Suprapubic skin (tissue), 4 donors: ENCODE results near the gene CFAP20DC.

Experiments
- EP300 ChIP-seq: sonication (generic); formaldehyde crosslinking; IDR thresholded peaks from one replicate; pipeline ENCODE4 v1.6.1; 2017; ENCODE audit warnings: antibody characterized with exemption
- POLR2A ChIP-seq, 2 donors: fragments of 450-650 bp; IDR thresholded peaks; one replicate each; pipeline ENCODE4 v1.6.1; 2017; ENCODE audit warnings: antibody characterized with exemption in 2 of 2, mild to moderate bottlenecking in 2 of 2, moderate library complexity in 2 of 2
- POLR2AphosphoS5 ChIP-seq, 3 donors: sonication (generic); formaldehyde crosslinking; IDR thresholded peaks; one replicate each; pipeline ENCODE4 v1.6.1; 2017; ENCODE audit warnings: antibody characterized with exemption in 3 of 3
- TF ChIP-seq, protein P1 (sequence below), 2 donors: fragments of 200-600 bp in 1 of 2; fragments of 450-650 bp in 1 of 2; sonication (generic) in 1 of 2; IDR thresholded peaks; one replicate each; pipeline ENCODE4 v1.5.1; 2016 to 2019; ENCODE audit warnings: antibody characterized with exemption in 2 of 2, mild to moderate bottlenecking in 1 of 2, moderate library complexity in 1 of 2

DNA sequence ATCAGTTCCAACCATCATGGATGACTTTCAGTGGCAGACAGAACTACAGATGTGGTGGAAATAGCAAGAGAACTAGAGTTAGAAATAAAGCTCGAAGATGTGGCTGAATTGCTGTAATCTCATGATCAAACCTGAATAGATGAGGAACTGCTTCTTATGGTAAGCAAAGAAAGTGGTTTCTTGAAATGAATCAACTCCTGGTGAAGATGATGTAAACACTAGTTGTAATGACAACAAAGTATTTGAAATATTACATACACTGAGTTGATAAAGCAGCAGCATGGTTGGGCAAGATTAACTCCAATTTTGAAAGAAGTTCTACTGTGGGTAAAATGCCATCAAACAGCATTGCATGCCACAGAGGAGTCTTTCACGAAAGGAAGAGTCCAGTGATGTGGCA is 251.5 kb downstream of the CFAP20DC start:
- TF ChIP-seq, protein P1, sequence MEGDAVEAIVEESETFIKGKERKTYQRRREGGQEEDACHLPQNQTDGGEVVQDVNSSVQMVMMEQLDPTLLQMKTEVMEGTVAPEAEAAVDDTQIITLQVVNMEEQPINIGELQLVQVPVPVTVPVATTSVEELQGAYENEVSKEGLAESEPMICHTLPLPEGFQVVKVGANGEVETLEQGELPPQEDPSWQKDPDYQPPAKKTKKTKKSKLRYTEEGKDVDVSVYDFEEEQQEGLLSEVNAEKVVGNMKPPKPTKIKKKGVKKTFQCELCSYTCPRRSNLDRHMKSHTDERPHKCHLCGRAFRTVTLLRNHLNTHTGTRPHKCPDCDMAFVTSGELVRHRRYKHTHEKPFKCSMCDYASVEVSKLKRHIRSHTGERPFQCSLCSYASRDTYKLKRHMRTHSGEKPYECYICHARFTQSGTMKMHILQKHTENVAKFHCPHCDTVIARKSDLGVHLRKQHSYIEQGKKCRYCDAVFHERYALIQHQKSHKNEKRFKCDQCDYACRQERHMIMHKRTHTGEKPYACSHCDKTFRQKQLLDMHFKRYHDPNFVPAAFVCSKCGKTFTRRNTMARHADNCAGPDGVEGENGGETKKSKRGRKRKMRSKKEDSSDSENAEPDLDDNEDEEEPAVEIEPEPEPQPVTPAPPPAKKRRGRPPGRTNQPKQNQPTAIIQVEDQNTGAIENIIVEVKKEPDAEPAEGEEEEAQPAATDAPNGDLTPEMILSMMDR (IDR thresholded peaks at IDR 0.05), result no peak
- TF ChIP-seq POLR2A (IDR thresholded peaks at IDR 0.05) (no peak), POLR2AphosphoS5 (IDR thresholded peaks at IDR 0.05) (no peak), EP300 (no peak)
